ENCODE results near the gene EIF5A.

The EIF5A gene

DNA sequence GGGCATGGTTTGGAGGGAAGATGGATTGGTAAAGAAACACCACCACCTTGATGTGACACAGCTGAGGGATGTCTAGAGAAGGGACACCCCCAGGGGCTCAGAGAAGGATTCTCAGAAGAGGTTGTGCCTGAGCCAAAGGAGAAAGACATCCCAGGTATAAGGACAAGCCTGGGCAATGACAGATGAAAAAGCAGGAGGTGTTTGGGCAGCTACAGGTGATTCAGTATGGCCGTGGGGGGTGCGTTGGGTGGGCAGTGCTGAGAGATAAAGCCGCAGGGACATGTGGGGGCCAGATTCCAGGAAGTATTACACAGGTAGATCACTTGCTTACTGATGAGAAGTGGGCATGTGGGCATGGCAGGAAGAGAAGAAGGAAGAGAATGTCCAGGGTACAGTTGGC, 54.5 kb downstream of the EIF5A start:
- DNase-seq: no peak
- H3K4me1 Mint-ChIP-seq: no peaks in the 10 kb centered on the region
- TF ChIP-seq, protein P1, sequence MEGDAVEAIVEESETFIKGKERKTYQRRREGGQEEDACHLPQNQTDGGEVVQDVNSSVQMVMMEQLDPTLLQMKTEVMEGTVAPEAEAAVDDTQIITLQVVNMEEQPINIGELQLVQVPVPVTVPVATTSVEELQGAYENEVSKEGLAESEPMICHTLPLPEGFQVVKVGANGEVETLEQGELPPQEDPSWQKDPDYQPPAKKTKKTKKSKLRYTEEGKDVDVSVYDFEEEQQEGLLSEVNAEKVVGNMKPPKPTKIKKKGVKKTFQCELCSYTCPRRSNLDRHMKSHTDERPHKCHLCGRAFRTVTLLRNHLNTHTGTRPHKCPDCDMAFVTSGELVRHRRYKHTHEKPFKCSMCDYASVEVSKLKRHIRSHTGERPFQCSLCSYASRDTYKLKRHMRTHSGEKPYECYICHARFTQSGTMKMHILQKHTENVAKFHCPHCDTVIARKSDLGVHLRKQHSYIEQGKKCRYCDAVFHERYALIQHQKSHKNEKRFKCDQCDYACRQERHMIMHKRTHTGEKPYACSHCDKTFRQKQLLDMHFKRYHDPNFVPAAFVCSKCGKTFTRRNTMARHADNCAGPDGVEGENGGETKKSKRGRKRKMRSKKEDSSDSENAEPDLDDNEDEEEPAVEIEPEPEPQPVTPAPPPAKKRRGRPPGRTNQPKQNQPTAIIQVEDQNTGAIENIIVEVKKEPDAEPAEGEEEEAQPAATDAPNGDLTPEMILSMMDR (IDR thresholded peaks at IDR 0.05): no peak
- H3K27me3 Mint-ChIP-seq (ENCODE audit: low read depth, poor library complexity): peaks cover 14% of the 10 kb centered on the region
- H3K27ac Mint-ChIP-seq: no peak overlapping the region
- no peaks in the 10 kb centered on the region for H3K36me3 Mint-ChIP-seq (ENCODE audit: low read depth)
- H3K9me3 Mint-ChIP-seq: no peaks in the 10 kb centered on the region
- no peak overlapping the region for H3K4me3 Mint-ChIP-seq
